SU-DHL-6 (cell line): Measurements from ENCODE around the gene PIAS3.

ENCODE experiments used
- EZH2phosphoT487 ChIP-seq: fragments of 200-600 bp; sonication (generic), shearing (Covaris generic); conservative IDR thresholded peaks from 2 replicates; pipeline ENCODE4 v1.6.1; 2018; ENCODE audit warnings: mild to moderate bottlenecking, antibody characterized with exemption, low read length, moderate library complexity, mixed read lengths
- TF ChIP-seq, protein P1 (sequence below): fragments of 200-600 bp; sonication (generic); IDR thresholded peaks from one replicate; pipeline ENCODE4 v1.5.1; 2017; ENCODE audit warnings: antibody characterized with exemption, mild to moderate bottlenecking, low read length, moderate library complexity; ENCODE audit not compliant: insufficient read depth, poor library complexity, severe bottlenecking

DNA sequence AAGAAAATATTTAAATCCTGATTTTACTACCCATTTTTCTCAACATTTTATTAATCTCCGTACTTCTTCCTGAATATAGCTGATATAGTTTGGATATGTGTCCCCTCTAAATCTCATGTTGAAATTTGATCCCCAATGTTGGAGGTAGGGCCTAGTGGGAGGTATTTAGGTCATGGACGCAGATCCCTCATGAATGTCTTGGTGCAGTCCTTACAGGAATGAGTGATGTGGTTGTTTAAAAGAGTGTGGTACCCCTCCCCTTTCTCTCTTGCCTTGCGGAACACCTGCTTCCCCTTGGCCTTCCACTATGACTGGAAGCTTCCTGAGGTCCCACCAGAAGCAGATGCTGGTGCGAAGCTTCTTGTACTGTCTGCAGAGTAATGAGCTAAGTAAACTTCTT lies 52.5 kb downstream of the PIAS3 start:
- TF ChIP-seq, protein P1, sequence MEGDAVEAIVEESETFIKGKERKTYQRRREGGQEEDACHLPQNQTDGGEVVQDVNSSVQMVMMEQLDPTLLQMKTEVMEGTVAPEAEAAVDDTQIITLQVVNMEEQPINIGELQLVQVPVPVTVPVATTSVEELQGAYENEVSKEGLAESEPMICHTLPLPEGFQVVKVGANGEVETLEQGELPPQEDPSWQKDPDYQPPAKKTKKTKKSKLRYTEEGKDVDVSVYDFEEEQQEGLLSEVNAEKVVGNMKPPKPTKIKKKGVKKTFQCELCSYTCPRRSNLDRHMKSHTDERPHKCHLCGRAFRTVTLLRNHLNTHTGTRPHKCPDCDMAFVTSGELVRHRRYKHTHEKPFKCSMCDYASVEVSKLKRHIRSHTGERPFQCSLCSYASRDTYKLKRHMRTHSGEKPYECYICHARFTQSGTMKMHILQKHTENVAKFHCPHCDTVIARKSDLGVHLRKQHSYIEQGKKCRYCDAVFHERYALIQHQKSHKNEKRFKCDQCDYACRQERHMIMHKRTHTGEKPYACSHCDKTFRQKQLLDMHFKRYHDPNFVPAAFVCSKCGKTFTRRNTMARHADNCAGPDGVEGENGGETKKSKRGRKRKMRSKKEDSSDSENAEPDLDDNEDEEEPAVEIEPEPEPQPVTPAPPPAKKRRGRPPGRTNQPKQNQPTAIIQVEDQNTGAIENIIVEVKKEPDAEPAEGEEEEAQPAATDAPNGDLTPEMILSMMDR = no peak
- TF ChIP-seq EZH2phosphoT487 = no peak
